Kidney glomerular epithelial cell (primary cell): ENCODE measurements around the gene SAFB2.

Experiments
- DNase-seq: peaks from one replicate; lab custom pipeline; 2025; lab: John Stamatoyannopoulos, UW

Gene SAFB2

DNA sequence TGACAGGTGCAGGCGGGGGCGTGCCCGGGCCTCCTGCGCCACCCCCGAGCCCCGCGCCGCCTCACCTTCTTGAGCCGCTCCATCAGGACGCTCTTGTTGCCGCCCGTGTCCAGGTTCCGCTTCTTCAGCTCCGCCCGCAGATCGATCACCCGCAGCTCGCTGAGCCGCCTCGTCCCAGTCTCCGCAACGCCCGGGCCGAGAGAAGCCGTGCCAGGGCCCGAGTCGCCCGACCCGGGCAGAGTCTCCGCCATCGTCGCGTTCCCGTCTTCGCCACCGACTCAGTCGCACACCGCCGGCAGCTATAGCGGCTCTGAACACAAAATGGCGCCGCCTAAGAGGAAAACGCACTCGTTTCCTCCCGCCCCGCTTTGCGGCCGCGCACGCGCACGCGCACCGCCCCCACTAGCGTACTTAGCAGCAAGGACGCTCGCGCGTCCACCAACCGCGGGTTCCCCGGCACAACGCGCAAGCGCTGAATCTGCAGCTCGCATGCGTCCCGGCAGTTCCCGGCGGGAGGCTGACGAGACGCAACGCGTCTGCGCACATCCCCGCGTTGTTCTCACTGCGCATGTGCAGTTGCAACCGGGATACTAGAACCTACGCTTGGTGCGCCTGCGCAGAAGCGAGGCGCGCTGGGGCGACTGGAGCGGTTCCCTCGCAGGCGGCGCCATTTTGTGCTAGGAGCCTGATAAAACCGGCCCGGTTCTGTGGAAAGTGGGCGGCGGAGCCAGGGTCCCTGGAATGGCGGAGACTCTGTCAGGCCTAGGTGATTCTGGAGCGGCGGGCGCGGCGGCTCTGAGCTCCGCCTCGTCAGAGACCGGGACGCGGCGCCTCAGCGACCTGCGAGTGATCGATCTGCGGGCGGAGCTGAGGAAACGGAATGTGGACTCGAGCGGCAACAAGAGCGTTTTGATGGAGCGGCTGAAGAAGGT, at the start of gene SAFB2, which contains the start of gene SAFB:
SAFB2 (minus strand) TSS at position 312 of the 932 bp plus-strand sequence; CDS start at position 251, 61 bp downstream.
SAFB (plus strand) TSS at position 619 of the 932 bp plus-strand sequence; CDS start at position 742, 123 bp downstream.
- peak; percentile 96 for DNase-seq

DNA sequence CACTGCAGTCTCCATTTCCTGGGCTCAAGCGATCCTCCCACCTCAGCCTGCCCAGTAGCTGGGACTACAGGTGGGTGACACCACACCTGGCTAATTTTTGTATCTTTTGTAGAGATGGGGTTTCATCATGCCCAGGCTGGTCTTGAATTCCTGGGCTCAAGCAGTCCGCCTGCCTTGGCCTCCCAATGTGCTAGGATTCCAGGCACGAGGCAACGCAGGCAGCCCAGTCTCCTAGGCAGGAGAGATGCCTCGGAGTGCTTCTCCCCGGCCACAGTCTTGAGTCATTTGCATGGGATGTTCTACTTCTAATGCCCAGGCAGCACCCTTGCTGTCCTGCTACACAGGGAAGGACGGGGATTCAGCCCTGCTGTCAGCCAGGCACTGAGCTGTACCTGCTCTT, 49.0 kb upstream of the SAFB2 start:
- DNase-seq: no peak

DNA sequence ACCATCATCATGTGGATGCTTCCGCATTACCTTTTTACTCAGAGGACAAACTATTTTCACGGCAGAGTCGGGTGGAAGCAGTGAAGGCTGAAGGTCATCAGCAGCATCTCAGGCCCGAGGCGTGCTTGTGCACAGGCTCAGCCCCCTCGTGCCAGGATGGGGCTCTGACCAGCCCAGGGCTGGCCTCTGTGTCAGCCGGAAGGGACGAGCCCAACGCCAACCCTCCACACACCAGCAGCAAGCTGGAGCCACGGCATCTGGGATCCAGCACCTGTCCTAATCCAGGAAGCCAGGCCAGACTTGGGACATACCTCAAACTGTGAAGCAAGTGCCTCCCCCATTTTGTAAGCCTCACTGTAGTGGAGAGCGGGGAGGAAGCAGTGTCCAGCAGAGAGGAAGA, 46.6 kb upstream of the SAFB2 start:
- no peak for DNase-seq

DNA sequence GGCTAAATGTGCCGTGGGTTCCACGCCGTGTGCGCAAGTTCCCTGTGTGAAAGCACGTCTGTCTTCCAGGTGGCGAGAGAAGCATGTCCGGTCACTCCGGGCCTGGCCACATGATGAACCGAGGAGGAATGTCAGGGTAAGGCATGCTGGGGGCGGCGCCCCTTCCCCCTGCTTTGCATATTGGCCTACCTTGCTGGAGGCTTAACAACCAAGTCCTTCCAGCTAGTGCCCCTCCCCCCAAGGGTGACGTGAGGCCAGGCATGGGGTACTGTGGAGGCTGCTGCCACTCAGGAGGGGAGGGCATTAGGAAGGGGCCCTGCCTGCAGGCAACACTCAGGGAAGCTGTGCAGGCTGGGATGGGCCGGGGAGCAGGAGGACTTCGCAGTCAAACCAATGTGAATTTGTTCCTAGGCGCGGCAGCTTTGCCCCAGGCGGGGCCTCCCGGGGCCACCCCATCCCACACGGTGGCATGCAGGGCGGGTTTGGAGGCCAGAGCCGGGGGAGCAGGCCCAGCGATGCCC, 45.2 kb upstream of the SAFB2 start:
- no peak for DNase-seq

DNA sequence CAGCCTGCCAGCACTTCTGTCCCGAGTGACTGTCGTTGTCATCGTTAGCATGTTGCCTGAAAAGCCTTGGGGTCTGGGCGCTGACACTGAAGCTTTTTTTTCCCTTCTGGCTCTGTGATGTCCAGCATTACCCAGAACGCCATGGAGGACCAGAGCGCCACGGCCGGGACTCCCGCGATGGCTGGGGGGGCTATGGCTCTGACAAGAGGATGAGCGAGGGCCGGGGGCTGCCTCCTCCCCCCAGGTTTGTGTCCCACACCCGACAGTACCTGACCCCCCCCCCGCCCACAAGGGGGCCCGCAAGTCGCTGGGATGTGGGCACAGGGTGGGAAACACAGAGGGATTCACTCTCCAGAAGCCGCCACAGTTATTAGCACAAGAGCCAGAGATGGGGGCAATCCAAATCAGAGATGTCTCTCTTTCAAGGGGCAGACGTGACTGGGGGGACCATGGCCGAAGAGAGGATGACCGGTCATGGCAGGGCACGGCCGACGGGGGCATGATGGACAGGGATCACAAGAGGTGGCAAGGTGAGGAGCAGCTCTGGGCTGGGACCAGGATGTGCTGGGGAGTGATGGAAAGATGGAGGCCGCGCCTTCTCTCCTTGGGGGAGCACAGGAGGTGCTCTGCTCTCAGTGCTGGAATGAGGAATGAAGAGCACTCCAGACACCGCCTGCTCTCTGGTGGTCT, 44.5 kb upstream of the SAFB2 start:
- DNase-seq: no peak

DNA sequence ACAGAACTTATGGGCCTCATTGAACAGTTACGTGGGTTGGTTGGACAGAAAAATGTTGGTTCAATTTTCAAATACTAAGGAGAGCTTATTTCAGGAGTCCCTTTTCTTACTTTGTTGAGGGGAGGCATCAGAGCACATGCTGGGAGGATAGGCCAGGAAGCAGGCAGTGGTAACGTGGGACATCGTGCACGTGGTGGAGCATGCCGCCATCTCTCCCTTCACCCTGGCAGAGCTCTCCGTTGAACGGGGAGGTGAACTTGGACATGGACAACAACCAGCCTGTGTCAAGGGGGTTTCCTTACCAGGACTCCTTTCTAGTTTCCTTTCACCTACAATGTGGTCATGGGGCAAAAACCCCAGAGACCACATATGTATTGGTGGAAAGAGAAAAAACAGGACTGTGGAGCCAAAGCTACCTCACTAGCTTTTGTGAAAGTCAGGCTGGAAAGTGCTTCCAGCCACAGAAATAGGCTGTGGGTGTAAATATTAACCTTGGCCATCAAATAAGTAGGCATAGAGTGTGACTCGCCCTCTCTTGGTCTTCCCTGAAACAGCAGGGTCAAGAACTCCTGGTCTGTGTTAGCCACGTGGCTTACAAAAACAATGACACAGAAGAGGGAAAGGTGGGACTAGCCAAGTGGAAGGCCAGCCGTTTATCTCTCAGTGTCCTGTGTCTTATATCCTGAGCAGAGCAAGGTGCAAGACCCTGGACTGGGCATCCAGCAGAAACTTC, 43.4 kb upstream of the SAFB2 start:
- DNase-seq: peak; percentile 83

DNA sequence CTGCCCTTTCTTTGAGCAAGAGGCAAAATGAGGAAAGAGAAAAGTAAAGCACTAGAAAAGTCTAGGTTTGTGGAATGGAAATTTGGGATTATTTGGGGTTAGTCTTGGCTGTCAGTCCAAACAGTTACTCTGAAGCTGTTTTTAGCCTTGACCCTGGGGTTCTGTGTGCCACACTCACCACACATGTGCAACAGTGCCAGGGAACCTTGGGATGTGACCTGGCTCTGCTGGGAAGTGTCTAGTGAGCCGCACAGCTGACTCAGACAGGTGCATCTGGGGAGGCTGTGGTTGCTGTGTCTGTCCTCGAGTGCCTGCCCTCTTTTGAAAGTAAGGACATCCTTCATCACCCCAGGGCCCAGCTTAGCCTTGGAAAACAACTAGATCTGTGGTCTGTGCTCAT, 41.9 kb upstream of the SAFB2 start:
- no peak for DNase-seq

DNA sequence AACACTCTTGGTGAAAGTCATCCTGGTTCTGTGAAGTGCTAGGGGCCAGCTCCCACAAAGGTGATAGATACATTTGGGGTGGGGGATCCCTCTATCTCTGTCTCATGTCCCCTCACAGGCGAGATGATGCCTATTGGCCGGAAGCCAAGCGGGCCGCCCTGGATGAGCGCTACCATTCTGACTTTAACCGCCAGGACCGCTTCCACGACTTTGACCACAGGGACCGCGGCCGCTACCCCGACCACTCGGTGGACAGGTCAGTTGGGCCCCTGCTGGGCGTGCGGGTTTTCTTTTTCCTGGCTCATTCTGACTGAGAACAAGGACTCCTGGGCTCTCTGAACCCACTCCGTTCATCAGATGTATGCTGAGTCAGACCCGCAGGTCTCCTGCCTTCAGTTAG, 41.3 kb upstream of the SAFB2 start:
- no peak for DNase-seq

DNA sequence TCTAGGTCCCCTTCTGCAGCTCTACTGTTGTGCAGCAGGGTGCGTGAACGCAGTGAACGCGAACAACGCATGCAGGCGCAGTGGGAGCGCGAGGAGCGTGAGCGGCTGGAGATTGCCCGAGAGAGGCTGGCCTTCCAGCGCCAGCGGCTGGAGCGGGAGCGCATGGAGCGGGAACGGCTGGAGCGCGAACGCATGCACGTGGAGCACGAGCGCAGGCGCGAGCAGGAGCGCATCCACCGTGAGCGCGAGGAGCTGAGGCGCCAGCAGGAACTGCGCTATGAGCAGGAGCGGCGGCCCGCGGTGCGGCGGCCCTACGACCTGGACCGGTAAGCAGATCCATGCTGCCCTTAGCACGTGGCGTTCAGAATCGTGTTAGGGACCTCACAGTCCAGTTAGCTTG, 38.9 kb upstream of the SAFB2 start:
- DNase-seq: no peak

DNA sequence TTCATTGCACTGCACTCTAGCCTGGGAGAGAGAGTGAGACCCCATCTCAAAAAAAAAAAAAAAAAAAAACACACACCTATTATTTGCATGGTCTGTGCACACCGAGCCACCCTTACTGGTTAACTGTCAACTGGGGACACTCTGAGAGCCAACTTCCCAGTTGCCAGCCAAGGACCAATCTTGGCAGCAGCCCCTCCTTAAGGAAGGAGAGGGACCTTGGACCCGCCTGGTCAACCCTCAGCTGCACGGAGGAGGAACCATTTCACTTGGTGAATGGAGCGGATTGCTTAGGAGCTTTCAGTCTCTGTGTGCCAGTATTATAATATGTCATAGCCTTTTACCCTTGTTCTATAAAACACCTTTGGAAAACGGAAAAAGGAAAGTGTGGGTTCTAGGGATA, 32.8 kb upstream of the SAFB2 start:
- no peak for DNase-seq

DNA sequence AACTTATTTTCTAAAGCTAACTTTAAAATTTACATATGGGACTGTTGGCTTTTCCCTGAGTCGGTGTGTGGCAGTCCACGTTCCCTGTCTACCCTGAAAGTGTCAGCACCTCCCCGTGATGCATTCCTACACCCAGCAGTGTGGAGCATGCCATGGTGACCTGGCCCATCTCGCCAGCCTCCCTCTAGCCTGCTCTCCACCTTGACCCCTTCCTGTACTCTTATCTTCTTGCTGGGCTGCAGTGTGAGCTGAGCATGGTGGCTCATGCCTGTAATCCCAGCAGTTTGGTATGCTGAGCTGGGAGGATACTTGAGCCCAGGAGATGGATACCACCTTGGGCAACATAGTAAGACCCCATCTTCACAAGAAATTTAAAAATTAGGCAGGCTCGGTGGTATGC, 32.4 kb upstream of the SAFB2 start:
- DNase-seq: no peak

DNA sequence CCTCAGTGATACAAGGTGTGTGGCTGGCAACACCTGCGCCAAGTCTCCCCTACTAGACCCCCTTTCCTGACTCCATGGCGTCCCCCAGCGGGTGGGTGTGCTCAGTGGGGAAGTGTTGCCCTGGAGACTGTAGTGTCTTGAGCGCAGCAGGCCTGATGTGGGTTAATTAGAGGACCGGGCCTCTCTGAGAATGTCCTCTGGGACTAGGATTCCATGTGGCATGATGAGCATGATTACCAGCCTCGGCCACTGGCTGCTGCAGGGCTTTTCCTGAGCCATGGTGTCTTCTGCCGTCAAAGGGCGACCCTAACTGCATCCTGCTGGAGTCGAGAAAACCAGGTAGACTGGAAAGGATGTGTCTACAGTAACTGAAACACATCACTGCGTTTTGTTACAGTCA, 29.7 kb upstream of the SAFB2 start:
- no peak for DNase-seq

DNA sequence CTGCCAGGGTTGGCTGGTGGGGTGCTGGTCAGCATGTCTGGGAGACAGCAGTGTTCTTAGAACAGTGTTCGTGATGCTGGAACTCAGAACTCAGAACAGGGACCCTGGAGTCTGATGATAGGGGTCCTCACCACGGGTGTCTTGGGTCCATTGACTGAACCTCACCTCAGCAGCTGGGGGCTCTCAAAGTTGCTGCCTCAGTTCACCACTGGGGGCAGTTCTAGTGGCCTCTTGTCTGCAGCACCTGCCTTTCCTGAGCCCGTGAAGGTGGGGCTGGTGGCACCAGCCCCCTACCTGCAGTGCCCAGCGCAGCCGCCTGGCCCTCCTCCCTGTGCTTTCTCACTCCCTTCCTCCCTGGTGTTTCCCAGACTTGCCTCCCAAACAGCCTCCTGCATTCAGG, 28.8 kb upstream of the SAFB2 start:
- DNase-seq: no peak

DNA sequence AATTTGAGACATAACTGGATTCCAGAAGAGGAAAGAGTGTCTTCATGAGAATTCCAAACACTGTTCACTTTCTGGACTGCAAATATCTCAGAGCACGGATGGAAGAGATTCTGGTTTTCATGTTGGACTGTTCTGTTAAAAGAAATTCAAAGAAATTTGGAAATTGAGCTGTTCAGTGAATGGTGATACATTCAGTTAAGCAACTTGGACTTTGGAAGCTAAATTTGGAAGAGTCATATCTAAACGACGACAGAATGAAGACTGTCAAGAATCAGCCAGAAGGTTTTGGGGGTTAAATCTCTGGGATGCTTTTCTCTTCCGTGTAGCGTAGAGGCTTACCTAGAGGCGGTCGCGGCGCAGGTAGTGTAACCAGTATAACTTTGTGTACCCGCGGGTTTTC, 25.9 kb upstream of the SAFB2 start:
- DNase-seq: no peak

DNA sequence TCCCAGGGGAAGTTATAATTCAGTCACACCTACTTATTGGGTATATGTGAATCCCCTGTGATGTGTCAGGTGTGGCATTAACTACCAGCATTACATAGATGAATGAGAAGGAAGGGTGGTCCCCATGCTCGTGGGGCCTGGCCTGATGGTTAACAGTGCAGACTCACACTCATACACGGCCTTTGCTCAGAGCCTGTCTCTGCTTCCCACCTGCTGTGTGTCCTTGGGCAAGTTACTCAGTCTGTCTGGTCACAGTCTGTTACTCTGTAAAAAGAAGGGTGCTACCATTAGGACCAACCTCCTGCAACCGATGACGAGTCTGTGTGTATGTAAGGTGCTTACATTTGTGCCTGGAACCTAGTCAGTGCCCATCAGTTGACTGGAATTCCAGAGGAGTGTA, 24.1 kb upstream of the SAFB2 start:
- DNase-seq: no peak

DNA sequence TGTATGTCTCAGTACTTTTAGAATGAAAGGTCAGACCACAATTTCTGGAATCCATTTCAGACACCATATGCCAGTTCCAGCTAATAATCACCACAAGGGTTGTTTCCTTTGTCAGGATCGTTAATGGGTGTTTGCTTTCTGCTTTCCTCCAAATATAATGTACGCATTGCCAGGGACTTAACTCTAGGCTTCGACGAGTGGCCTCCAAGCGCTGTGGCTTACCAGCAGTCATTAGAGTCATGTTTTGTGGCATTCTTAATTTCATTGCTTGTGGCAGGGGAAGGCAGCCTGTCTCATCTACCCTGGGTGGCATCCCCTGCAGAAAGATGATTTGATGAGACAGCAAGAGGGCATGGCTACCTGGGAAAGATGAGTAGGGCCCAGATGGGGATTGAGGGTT, 22.8 kb upstream of the SAFB2 start:
- DNase-seq: no peak

DNA sequence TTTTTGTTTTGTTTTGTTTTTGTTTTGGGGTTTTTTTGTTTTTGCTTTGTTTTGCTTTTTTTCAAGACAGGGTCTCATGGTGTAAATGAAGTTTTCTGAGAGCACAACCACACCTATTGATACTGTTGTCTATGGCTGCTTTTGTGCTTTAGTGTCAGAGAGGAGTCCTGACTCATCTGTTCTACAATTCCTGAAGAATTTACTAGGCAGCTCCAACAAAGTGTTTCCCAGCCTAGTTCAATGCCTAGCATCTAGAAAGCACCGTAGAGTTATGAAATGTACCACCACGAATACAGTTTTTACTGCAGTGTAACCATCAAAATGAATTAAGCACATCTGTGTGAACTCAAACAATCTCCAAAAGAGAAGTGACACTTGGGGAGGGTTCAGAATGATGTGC, 21.5 kb upstream of the SAFB2 start:
- no peak for DNase-seq

DNA sequence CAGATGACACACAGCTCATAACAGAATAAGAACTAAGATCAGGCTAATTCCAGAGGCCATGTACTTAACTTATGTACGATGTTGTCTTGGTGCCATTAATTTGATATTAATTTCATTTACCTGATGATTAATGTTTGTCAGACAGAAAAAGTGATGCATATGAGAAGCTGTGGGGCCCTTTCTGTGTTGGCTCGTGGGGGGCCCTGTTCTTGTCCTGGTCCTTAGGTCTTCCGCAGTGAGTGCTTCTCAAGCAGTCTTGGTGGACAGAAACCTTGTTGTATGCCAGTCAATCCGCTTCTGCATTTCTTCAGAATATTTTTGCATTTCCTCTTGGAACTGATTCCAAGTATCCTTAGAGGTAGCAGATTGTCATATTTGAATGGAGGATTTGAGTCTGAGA, 20.5 kb upstream of the SAFB2 start:
- DNase-seq: no peak

DNA sequence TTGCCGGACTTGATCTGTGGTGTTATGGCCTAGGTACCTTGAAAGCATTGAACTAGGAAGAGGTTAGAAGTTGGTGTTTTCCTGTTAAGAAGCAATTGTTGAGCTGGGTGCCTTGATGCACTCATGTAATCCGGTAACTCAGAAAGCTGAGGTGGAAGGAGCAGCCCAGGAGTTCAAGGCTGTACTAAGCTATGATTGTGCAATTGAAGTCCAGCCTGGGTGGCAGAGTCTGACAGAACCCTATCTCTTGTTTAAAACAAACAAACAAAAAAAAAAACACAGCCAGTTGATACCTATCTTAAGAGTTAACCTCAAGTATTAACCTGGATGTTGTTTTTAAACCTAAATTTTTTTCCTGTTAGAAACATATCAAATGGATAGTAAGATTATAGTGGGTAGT, 19.6 kb upstream of the SAFB2 start:
- DNase-seq: no peak

DNA sequence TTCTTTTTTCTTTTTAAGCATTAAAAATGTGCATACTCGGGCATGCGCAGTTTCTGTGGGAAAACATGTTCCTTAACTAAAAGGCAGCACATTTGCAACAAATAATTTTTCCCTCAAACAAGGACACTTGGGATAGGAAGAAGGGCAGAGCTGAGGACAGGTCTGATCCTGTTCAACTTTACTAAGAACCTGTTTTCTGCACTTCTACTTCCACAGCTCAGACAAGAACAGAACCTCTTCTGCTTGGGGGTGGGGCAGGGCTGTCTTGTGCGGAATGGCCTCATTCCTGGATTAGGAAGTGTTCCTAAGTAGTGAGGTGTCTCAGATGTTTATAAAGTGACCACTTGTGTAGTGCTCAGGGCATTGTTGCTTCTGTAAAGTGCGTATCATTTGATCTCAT, 18.6 kb upstream of the SAFB2 start:
- DNase-seq: no peak

DNA sequence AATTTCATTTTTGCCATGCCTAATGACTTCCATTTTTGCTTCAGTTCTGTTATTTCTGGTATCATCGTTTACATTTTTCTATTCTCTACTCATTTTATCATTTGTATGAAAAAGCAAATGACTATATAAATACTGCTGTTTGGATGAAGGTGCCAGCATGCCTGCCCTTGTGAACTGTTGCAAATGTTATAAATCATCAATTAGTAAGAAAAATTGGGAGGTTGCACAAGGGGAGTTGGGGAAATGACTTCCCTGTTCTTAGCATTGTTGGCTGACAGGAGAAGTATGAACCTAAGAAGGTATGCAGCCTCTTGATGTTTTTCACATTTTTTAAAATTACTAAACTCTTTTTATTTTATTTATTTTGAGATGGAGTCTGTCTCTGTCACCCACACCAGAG, 15.4 kb upstream of the SAFB2 start:
- no peak for DNase-seq

DNA sequence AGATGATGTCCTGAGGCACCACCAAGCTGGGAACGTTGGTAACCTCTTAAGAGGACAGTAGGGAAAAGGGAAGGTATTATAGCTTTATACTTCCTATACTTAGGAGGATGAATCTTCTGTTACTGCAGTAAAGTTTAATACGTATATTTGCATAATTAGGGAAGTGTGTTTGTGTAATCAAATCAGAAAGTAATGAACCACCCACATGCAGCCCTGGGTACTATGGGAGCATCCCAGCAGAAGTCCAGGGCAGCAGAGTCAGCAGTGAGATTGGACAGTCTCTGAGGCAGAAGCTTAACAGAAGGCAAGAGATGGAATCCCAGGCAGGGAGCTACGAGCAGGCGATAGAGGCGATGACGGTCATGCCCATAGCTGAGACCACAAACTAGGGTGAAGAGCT, 12.9 kb upstream of the SAFB2 start:
- DNase-seq: no peak
